Activated CD8-positive, alpha-beta memory T cell treated with anti-CD3 and anti-CD28 coated beads for 36 hours (primary cell): ENCODE results near the gene BHMT2. TPM values are rescaled to one million over a fixed set of nuclear protein-coding genes. Genes with fewer than 3 reads are reported as not detected.

ENCODE experiments used
- CTCF ChIA-PET: fragments of 350-600 bp; sonication (Branson Sonifier 250); formaldehyde crosslinking; loops from one replicate; lab custom pipeline; 2021; ENCODE audit warnings: antibody characterized with exemption; lab: Charles Lee
- POLR2A ChIA-PET: fragments of 350-600 bp; sonication (Branson Sonifier 250); formaldehyde crosslinking; loops from one replicate; lab custom pipeline; 2021; ENCODE audit warnings: antibody characterized with exemption; lab: Charles Lee
- total RNA-seq, 2 experiments: library from RNA; stranded (reverse); gene quantifications; one replicate each; pipeline ENCODE4 v1.2.3, GENCODE V29; 2021

Gene BHMT2, protein sequence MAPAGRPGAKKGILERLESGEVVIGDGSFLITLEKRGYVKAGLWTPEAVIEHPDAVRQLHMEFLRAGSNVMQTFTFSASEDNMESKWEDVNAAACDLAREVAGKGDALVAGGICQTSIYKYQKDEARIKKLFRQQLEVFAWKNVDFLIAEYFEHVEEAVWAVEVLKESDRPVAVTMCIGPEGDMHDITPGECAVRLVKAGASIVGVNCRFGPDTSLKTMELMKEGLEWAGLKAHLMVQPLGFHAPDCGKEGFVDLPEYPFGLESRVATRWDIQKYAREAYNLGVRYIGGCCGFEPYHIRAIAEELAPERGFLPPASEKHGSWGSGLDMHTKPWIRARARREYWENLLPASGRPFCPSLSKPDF
- not detected for total RNA-seq

DNA sequence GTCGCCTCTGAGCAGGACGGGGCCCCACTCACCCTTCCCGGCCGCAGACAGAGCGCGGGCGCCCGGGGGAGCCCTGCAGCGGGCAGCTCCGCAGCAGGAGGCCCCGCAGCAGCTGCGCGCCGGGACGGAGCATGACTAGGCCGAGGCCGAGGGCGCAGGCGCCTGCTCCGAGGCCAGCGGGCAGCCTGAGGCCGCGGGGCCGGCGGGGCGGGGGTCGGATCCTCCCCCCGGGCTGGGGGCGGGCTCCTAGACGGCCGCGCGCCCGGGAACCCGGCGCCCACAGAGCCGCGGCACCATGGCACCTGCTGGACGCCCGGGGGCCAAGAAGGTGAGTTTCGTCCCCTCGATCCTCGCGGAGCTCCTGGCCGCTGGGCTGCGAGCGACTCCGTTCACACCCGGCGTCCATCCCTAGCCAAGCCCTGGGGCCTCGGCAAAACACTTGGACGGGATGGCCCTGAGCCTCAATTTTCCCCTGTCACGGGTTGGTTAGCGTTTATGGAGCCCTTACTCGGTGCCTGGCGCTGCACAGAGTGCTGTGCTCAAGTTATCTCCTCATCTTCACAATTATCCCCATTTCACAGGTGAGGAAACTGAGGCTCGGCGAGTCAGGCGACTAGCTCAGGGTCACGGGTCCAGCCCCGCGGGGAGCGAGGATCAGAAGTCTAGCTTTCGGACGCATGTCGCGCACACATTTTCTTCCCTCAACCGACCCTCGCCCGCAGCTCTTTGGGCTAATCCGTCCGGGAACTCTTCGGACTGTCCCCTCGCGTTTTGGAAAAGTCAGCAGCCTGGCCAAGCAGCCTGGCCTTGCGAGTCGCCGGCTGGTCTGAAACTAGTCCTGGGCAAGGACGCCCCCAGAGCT, at the start of gene BHMT2, which contains the start of gene DMGDH:
BHMT2 (plus strand) TSS at position 280 of the 862 bp plus-strand sequence; CDS start at position 296, 16 bp downstream.
DMGDH (minus strand) TSS at position 187 of the 862 bp plus-strand sequence; CDS start at position 133, 54 bp downstream.
- CTCF ChIA-PET: no interaction called here
- POLR2A ChIA-PET: no interaction called here

DNA sequence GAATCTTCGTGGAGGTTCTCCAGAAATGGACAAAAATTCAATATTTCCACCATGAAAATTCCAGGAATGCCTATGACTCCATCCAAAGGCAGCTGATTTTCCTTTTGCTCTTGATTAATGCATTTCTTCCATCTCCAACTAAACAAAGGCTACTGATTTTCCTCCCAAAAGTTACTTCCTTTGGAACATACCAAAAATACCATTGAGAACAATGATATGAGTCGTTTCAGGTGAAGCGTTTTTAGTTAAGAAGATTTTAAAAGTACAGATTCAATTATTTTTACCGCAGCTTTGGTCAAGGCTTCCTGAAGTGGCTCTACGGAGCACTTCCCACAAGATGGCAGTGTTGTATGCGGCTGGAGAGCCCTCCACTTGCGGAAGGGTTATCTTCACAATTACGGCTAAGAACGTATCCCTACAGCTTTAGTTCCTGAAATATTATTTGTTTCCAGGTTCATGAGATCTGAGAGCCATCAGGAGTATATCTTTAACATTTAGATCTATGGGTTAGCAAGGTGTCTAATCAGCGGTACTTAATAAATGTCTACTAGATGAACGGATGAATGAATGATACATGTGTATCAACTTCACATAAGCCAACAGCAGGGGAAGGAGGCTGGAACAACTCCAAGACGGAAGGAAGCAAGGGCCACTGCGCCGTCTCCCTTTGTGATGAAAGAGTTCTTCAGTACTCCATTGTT, 48.6 kb upstream of the BHMT2 start:
- POLR2A ChIA-PET: no interaction called here
- CTCF ChIA-PET: interaction anchor here (0.7 to 4.8 kb wide), 4 partner anchors 9 to 186 kb away, joined by 3 to 34 read pairs (median 4); no protein-coding TSS in a partner anchor

DNA sequence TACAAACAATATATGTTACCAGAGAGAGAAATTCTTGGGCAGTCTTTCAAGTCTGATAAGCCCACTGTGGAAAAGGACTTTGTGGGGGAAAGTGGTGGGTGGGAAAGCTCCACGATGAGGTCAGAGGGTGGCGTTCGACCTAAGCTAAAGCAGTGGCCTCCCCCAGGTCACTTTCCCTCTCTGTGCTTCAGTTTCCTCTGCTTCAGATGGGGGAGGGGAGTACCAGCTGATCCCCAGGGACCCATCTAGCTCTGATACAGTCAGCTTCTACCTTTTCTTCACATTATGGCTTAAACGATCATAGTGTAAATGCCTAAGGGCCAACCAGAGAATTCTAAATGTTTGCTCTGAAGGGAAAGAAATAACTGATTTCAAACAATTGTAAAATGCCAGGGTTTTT, 47.8 kb upstream of the BHMT2 start:
- ChIA-PET POLR2A (no interaction called here), CTCF (interaction anchor here (0.9 to 4.8 kb wide), 2 partner anchors 111 to 484 kb away, joined by 3 to 34 read pairs; no protein-coding TSS in a partner anchor)

DNA sequence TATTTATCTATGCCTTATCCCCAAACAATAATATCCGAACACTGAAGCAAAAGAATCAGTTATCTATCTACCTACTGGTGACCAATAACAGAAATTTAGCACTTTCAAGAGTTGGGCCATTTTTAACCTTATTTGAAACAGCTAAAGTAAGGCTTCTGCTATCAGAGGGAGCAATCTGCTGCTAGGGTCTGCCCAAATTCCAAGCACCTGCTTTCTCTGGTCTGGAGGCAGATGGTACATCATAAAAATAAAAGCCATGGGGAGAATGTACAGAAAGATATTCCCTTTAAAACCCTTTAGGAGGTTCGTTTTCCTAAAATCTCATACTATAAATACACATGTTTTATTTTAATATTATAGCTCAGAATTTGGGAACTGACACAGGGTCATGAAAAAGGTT, 46.8 kb upstream of the BHMT2 start:
- POLR2A ChIA-PET: no interaction called here
- CTCF ChIA-PET: interaction anchor here (0.9 to 4.8 kb wide), 2 partner anchors 34 to 110 kb away, joined by 3 to 34 read pairs; no protein-coding TSS in a partner anchor

DNA sequence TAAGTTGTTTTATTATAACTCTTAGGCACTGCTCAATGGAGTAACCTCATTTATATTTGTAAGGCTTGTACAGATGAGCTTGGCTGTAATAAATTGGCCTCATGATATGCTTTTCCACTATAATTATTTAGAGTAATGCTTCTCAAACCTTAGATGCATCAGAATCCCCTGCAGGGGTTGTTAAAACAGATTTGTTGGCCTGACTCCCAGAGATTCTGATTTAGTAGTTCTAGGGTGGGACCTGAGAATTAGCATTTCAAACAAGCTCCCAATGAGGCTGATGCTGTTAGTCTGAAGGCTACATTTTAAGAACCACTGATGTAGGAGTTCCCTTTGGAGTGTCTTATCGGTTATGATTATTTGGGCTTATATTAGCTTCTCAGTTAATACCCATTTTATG, 46.2 kb upstream of the BHMT2 start:
- ChIA-PET POLR2A (no interaction called here), CTCF (interaction anchor here (0.9 to 4.8 kb wide), 2 partner anchors 35 to 110 kb away, joined by 3 to 34 read pairs; no protein-coding TSS in a partner anchor)

DNA sequence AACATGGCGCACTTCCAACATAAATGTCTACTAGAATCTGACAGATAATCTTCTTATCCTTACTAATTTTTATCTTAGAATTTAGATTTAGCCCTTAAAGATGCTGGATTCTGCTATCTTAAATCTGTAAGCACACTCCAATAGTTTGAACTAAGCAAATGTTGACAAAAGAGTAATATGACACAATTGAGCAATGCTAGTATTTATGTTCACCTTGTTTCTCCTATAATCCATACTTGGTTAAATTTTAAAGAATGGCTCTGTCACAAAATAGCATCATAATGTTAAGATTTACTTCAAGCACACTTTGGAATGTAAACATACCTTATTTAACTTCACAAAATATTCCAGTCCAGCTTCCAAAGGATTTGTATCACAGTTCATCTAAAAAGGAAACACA, 45.6 kb upstream of the BHMT2 start:
- ChIA-PET POLR2A (no interaction called here), CTCF (interaction anchor here (1.1 to 1.8 kb wide), 4 partner anchors 39 to 110 kb away, joined by 3 to 23 read pairs (median 8); partner anchors contain the start of gene ARSB)

DNA sequence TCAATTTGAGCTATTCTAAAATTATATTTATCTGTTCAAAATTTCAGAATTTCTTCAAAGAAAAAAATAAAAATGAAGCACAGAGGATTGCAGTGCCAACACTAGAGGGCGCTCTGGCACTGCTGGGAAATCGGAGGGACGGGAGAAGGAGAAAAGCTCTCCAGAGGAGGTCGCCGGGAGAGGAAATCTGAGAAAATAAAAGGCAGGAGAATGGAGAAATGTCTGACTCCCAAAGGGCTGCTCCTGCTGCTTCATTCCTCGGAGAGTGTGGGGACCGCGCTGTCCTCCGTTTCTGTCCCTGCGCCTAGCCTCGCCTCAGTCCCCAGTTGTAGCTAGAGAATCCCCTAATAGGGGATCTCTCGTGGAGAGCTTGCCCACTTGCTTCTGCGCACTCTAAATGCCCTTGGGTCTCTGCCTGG, 44.5 kb upstream of the BHMT2 start:
- ChIA-PET POLR2A (no interaction called here), CTCF (interaction anchor here (0.7 to 1.8 kb wide), 16 partner anchors 9 to 139 kb away, joined by 3 to 23 read pairs (median 4); partner anchors contain the start of gene ARSB)

DNA sequence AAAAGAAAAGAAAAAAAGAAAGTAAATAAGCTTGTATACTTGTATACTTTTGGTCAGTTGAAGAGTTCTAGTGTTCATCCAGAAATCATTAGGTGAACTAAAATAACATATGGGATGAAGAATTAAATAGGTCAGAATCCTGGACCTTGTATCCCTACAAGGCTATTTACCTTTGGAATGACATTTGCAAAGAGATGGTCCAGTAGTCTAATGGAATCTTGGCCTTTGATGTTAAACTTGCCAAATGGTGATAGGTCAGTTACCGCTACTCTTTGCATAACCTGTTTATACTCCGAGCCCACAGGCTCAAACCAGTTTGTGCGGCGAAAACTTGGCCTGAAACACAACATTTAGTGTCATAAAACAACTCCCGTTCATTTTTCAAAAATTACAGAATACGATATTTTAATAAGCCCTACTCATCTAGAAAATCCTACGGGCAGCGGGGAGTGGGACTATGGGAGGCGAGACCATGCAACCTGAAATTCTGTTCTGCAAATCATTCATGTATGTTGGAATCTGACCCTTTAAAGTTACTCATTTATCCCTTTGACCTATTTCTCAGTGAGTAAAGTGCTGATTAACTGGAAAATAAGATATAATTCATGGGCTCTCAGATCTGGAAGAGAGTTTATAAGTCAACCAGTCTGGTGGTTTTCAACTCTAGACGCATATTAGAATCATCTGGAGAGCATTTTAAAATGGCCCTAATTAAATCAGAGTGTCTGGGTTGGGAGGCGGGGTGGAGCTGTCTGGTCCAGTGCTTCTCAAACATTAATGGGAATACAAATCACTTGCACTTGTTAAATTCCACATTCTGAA, 38.7 kb upstream of the BHMT2 start:
- POLR2A ChIA-PET: no interaction called here
- CTCF ChIA-PET: interaction anchor here (0.7 kb wide), 1 partner anchor 103 kb away, joined by 4 read pairs; no protein-coding TSS in a partner anchor

DNA sequence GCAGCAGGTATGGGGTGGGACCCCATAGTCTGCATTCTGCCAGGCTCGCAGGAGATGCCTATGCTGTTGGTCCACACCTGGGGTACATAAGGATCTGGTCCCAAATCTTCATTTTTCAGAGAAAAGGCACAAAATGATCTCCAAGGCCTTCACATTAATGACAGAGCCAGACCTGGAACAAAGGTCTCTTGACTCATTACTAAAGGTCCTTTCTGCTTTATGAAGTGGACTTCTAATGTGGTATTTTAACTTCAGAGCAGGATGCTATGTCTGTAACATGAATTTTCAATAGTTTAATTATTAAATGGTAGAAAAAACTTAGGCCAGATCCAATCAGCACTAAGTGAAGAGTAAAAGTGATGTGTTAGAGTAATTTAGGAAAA, 38.1 kb upstream of the BHMT2 start:
- POLR2A ChIA-PET: no interaction called here
- CTCF ChIA-PET: no interaction called here

DNA sequence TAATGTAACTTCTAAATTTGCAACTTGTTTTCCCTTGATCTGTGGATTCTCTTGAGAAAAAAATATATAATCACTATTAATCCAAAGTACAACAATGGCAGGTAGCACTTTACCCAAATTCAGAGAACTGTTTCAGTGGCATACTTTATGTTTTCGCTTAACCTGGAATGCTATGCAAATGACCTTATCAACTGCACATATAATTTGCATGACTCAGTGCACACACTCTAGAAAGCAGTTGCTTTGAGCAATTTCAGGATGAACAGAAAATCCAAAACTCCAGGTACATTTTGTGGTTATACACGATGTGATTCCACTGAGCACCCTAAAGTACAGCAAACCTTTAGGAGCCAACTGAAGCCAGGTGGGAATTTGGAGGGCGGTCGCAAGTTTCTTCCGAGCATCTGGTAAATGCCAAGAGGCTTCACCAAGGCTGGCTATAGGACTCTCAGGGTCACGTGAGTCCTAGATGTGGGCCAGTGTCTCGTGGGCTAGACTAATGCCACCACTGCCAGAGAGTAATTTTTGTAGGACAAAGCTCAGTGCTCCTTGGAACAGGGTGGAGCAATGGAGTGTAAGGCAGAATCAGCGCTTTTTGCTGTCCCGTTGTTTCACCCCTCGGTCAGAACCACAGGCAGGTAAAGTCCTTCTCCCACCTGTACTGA, 37.4 kb upstream of the BHMT2 start:
- ChIA-PET CTCF (no interaction called here), POLR2A (no interaction called here)

DNA sequence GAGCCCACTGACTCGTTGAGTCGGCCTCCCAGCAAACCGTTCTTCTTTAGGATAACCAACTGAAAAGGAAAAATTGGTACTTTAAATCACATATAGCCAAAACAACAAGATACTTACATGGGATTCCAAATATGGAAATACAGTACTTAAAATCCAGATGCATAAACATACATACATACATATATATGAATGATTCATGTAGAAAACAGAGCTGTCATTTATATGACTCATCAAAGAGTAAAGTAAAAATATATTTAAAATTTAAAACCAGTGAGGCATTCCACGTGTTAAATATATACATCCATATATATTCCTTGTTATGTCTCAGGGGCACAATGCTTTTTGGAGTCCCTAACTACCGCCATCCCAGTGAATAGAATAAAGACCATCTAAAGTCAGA, 36.8 kb upstream of the BHMT2 start:
- POLR2A ChIA-PET: no interaction called here
- CTCF ChIA-PET: no interaction called here

DNA sequence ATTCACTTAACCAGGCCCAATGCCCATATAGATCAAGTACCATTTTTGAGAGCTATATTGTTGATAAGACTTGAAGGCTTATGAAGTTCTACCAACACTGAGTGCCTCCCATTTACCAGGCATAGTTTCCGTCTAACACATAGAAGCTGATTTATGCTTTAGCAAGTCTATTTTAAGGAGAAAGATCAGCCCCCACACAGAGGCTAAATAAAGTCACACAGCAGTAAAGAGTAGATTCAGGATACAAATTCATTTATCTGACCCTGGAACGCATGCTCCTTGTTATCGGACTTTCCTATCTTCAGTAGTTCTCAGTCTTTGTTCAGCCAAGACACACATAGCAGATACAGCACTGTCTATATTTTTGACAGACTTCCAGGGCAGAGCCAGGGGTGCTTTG, 34.3 kb upstream of the BHMT2 start:
- ChIA-PET POLR2A (no interaction called here), CTCF (no interaction called here)

DNA sequence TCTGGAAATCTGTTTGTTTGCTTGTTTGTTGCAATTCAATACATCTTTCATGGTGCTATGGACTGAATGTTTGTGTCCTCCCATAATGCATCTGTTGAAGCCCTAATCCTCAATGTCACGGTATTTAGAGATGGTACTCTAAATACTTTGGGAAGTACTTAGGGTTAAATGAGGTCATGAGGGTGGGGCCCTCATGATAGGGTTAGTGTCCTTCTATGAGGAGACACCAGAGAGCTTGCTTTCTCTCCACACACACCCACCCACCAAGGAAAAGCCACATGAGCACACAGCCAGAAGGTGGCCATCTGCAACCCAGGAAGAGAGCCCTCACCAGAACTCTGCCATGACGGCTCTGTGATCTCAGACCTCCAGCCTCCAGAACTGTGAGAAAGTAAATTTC, 32.8 kb upstream of the BHMT2 start:
- ChIA-PET CTCF (no interaction called here), POLR2A (no interaction called here)

DNA sequence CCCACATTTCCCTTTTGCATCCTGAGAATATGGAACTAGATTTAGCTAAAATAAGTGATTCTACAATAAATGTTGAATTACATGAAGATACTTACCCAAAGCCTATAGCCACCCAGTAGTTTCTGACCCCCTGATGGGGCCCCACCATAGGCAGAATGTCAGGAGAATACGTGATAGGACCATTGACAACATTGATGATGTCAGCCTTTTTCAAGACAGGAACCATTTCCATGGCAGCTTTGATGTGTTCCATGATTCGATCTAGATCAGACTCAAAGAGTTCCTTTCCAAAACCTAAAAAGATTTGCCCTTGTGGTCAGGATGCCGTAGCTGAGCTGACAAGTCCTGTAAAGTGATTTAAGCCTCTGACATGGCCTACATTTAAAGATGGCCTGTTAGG, 27.4 kb upstream of the BHMT2 start:
- ChIA-PET CTCF (no interaction called here), POLR2A (no interaction called here)

DNA sequence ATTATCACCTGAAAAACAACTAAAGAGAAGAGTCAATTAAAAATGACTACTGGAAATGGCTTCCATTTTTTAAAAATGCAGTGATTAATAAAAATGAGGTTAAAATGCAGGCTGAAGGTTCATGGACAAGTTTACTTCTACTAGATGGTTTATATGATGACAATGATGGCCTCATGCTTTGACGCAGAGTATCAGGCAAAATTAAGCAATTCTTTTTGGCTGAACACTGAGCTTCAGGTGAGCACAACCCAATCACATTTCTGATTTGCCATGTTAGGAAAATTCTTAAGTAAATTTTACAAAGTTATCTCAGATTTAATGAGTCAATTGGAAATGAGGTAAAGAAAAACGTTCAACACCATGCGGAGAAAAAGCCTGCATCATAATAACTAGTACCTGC, 22.4 kb upstream of the BHMT2 start:
- POLR2A ChIA-PET: no interaction called here
- CTCF ChIA-PET: no interaction called here

DNA sequence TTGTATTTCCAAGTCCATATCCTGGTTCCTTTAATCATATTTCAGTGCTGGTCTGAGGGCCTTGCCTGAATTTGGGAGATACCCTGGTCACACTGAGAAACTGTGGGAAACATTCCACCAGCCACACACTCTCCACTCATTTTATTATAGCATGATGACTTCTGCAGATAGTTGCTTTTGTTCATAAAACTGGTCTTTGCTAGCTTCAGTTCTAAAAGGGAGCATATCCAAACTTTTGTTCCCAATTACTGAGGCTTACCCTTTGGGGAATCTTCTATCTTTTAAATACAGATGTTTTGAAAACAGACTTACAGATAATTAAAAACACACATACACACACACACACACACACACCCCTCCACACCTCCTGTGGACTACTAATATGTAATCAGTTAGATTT, 21.1 kb upstream of the BHMT2 start:
- POLR2A ChIA-PET: no interaction called here
- CTCF ChIA-PET: interaction anchor here (1.2 kb wide), 1 partner anchor 25 kb away, joined by 3 read pairs; no protein-coding TSS in a partner anchor

DNA sequence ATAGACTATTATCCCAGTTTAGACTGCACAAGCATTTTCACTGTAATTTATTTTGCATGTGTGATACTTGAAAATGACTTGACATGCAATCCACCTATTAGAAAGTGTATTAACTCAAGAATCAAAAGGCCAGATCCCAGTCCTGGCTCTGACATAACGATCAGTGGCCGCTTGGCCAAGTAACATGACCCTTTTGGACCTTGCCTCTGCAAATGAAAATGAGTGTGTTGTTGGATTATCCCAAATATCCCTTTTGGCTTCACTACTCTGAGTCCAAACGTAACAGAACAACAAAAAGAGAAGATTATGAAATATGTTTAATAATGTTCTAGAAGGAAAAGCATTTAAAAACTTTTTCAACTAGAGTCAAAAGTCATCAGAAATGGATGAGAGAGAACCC, 19.1 kb upstream of the BHMT2 start:
- CTCF ChIA-PET: no interaction called here
- POLR2A ChIA-PET: no interaction called here

DNA sequence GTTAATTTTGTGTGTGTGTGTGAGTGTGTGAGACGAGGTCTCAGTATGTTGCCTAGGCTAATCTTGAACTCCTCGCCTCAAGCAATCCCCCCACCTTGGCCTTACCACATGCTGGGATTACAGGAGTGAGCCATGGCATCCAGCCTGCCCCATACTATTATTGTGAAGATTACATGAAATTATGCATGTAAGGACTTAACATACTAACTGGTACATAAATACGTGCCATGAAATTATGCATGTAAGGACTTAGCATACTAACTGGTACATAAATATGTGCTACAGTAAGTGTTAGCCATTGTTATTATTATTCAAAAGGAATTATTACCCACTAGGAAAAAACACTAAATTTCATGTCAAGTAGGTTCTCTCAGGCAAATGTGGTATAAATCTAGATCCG, 16.2 kb upstream of the BHMT2 start:
- POLR2A ChIA-PET: no interaction called here
- CTCF ChIA-PET: no interaction called here
